ENCODE data around the gene UCHL3. TPM values are rescaled to one million over a fixed set of nuclear protein-coding genes. Genes with fewer than 3 reads are reported as not detected.

The UCHL3 gene
- total and polyA plus RNA-seq, 2 experiments from 2014 or later: 64.6 to 143 TPM

- TF ChIP-seq CREB1 (CRISPR knock-in tag; IDR thresholded peaks at IDR 0.05; ENCODE audit: low read depth): no peak
- no peak for TF ChIP-seq ZNF331 (CRISPR knock-in tag; IDR thresholded peaks at IDR 0.05; ENCODE audit: low read depth)
- TF ChIP-seq REST (IDR thresholded peaks at IDR 0.05; ENCODE audit: unreplicated experiment): no peak
- TF ChIP-seq POLR2AphosphoS5 (IDR thresholded peaks at IDR 0.05; ENCODE audit: low read depth): no peak
- no peak for TF ChIP-seq ZNF462 (CRISPR knock-in tag; IDR thresholded peaks at IDR 0.05)
- no peak for TF ChIP-seq EZH2 (IDR thresholded peaks at IDR 0.05; ENCODE audit: low read depth, unreplicated experiment)
- no peak for TF ChIP-seq EZH2phosphoT487 (IDR thresholded peaks at IDR 0.05; ENCODE audit: unreplicated experiment)
- TF ChIP-seq NANOG (IDR thresholded peaks at IDR 0.05; ENCODE audit: borderline replicate concordance): no peak
- TF ChIP-seq ETS1 (IDR thresholded peaks at IDR 0.05): no peak
- TF ChIP-seq CTCF (conservative IDR thresholded peaks at IDR 0.05; ENCODE audit: low read depth in 2 of 2): no peak
- TF ChIP-seq ZNF114 (CRISPR knock-in tag; IDR thresholded peaks at IDR 0.05): no peak
- TF ChIP-seq STAT1 (IDR thresholded peaks at IDR 0.05; ENCODE audit: unreplicated experiment): no peak
- no peak for TF ChIP-seq JUNB (IDR thresholded peaks at IDR 0.05; ENCODE audit: unreplicated experiment)
- H3K4me2 ChIP-seq: no peak overlapping the region
- no peak overlapping the region for H3K4me3 ChIP-seq
- no peaks in the 10 kb centered on the region for H3K79me2 ChIP-seq (replicated peaks; ENCODE audit: insufficient read depth)
- no peak overlapping the region for H3K27ac ChIP-seq (ENCODE audit: low read depth)
- no peak overlapping the region for H3K27ac Mint-ChIP-seq
- H3K9me3 Mint-ChIP-seq: no peaks in the 10 kb centered on the region; the same call in 1 of the 3 replicates
- peaks cover 8% of the 10 kb centered on the region; the same call in 1 of the 2 replicates for H3K4me1 ChIP-seq (ENCODE audit: insufficient read depth)
- H3F3A ChIP-seq (replicated peaks; ENCODE audit: low read depth): no peaks in the 10 kb centered on the region
- no peaks in the 10 kb centered on the region; the same call in 1 of the 2 replicates for H3K9me2 ChIP-seq (ENCODE audit: insufficient read depth)
- H3K36me3 ChIP-seq (ENCODE audit: insufficient read depth): no peaks in the 10 kb centered on the region
- ATAC-seq (no peak), DNase-seq (ENCODE audit: low spot score) (no peak)
- H3K27me3 Mint-ChIP-seq (ENCODE audit: insufficient read depth, low read depth, poor library complexity): peaks cover 22% of the 10 kb centered on the region
- H2AFZ ChIP-seq: no peak overlapping the region
- H4K20me1 ChIP-seq (replicated peaks; ENCODE audit: insufficient read depth): no peaks in the 10 kb centered on the region
- no peak overlapping the region for H3K4me3 Mint-ChIP-seq
- H3K27me3 ChIP-seq (ENCODE audit: insufficient read depth): peaks cover 27% of the 10 kb centered on the region
- 0 out of 3 replicates have a peak, but pooled peaks cover 4% of the 10 kb centered on the region for H3K36me3 Mint-ChIP-seq (ENCODE audit: low read depth)
- H3K4me1 Mint-ChIP-seq: peaks cover 12% of the 10 kb centered on the region
Measured at GRCh38 chr13:75633285-75633684, 83.7 kb downstream of the UCHL3 start.

All from GM23338 (cell line).